HepG2 (cell line): ENCODE results near the gene SEC62. TPM values are rescaled to one million over a fixed set of nuclear protein-coding genes. Genes with fewer than 3 reads are reported as not detected.

ENCODE experiments used
- ATAC-seq: fragments of 200-7000 bp; cut with Tn5 transposase; 3 replicates; pipeline ENCODE4 v1.9.1; 2020; ENCODE audit warnings: mild to moderate bottlenecking, moderate library complexity
- Bru-seq: library from RNA; stranded (reverse); fragments of 400-500 nt; gene quantifications from one replicate; lab custom pipeline; 2021; lab: Mats Ljungman, UMichigan
- BruChase-seq, 2 experiments: library from RNA; stranded (reverse); fragments of 400-500 nt; gene quantifications; one replicate each; lab custom pipeline; 2021; lab: Mats Ljungman, UMichigan
- BruUV-seq: library from RNA; stranded (reverse); fragments of 400-500 nt; replicated peaks from 2 replicates; lab custom pipeline; 2021; lab: Mats Ljungman, UMichigan
- CTCF ChIA-PET: fragments of 300-600 bp; formaldehyde crosslinking; extraction: SDS; loops from one replicate; lab custom pipeline; 2021; ENCODE audit warnings: low total read pairs, inconsistent platforms, low intra/inter-chr PET ratio; lab: Yijun Ruan, JAX
- POLR2A ChIA-PET: fragments of 350-600 bp; sonication (Branson Sonifier 250); formaldehyde crosslinking; loops from one replicate; lab custom pipeline; 2020; ENCODE audit warnings: antibody characterized with exemption, inconsistent platforms; lab: Yijun Ruan, JAX
- DNase-seq: peaks from one replicate; pipeline ENCODE4 v3.0.0-alpha.2; 2015; ENCODE audit warnings: low spot score
- FAIRE-seq: peaks from 3 replicates; lab custom pipeline; 2011; peaks lifted over from hg19 to GRCh38; lab: Jason Lieb, UNC
- H2AFZ ChIP-seq: one replicate; pipeline ENCODE4 v1.6.1; 2011; ENCODE audit warnings: low read length, inconsistent platforms
- H3K27ac ChIP-seq: fragments of 300-600 bp; 3 replicates; pipeline ENCODE4 v1.8.0; 2011; ENCODE audit warnings: mixed run types, mild to moderate bottlenecking, mixed read lengths, low read length, inconsistent platforms; ENCODE audit not compliant: insufficient read depth; ENCODE audit errors: extremely low read length
- H3K27me3 ChIP-seq, 2 experiments: fragments of 200-600 bp in 1 of 2; 2 replicates in 1 of 2; 3 replicates in 1 of 2; pipeline versions ENCODE4 v1.6.0 to v1.8.0; 2011; ENCODE audit warnings: low read length in 2 of 2, mild to moderate bottlenecking in 2 of 2, moderate library complexity in 2 of 2, inconsistent platforms in 1 of 2; ENCODE audit not compliant: insufficient read depth in 2 of 2, control insufficient read depth in 1 of 2
- H3K36me3 ChIP-seq, 2 experiments: fragments of 200-600 bp in 1 of 2; replicated peaks in 1 of 2; 2 replicates in 1 of 2; 3 replicates in 1 of 2; pipeline versions ENCODE4 v1.5.1 to v1.8.0; 2011; ENCODE audit warnings: low read length in 2 of 2, inconsistent platforms in 1 of 2; ENCODE audit not compliant: insufficient read depth in 2 of 2, control insufficient read depth in 1 of 2
- H3K4me1 ChIP-seq: 2 replicates; pipeline ENCODE4 v1.5.1; 2012; ENCODE audit warnings: low read length, inconsistent platforms; ENCODE audit not compliant: insufficient read depth
- H3K4me2 ChIP-seq: 2 replicates; pipeline ENCODE4 v1.6.0; 2011; ENCODE audit warnings: low read depth, low read length, inconsistent platforms
- H3K4me3 ChIP-seq, 3 experiments: fragments of 200-600 bp in 1 of 3; sonication (generic), shearing (Covaris generic) in 1 of 3; replicated peaks in 1 of 3; 2 replicates each; pipeline ENCODE4 v1.5.1; 2011 to 2016; ENCODE audit warnings: low read length in 3 of 3, inconsistent platforms in 2 of 3, low read depth in 2 of 3, mild to moderate bottlenecking in 2 of 3, control low read depth in 1 of 3, mixed read lengths in 1 of 3; ENCODE audit not compliant: insufficient read depth in 1 of 3
- H3K79me2 ChIP-seq: one replicate; pipeline ENCODE4 v1.6.1; 2011; ENCODE audit warnings: low read length, inconsistent platforms; ENCODE audit not compliant: insufficient read depth
- H3K9ac ChIP-seq: 2 replicates; pipeline ENCODE4 v1.6.0; 2011; ENCODE audit warnings: mild to moderate bottlenecking, low read depth, low read length, inconsistent platforms; ENCODE audit not compliant: insufficient read depth
- H3K9me3 ChIP-seq: 2 replicates; pipeline ENCODE4 v1.5.1; 2012; ENCODE audit warnings: mild to moderate bottlenecking, low read length
- H4K20me1 ChIP-seq: 2 replicates; pipeline ENCODE4 v1.6.0; 2011; ENCODE audit warnings: inconsistent platforms, mild to moderate bottlenecking, low read length, moderate library complexity; ENCODE audit not compliant: insufficient read depth
- ATRX ChIP-seq: sonication (generic); formaldehyde crosslinking; IDR thresholded peaks from 2 replicates; pipeline ENCODE4 v1.4.0; 2020; ENCODE audit warnings: missing genetic modification reagents, borderline replicate concordance
- CBFB ChIP-seq: sonication (generic); formaldehyde crosslinking; IDR thresholded peaks from 2 replicates; pipeline ENCODE4 v1.4.0; 2020; ENCODE audit warnings: missing genetic modification reagents
- CREM ChIP-seq, 2 experiments: sonication (generic) in 1 of 2; formaldehyde crosslinking in 1 of 2; IDR thresholded peaks; 2 replicates each; pipeline versions ENCODE4 v1.4.0 to v1.6.1; 2016 to 2020; ENCODE audit warnings: antibody characterized with exemption in 1 of 2, mild to moderate bottlenecking in 1 of 2, missing genetic modification reagents in 1 of 2
- EZH2 ChIP-seq: conservative IDR thresholded peaks from 2 replicates; pipeline ENCODE4 v1.6.1; 2012; ENCODE audit warnings: mild to moderate bottlenecking, low read depth, low read length, moderate library complexity
- FOXC1 ChIP-seq: sonication (generic); formaldehyde crosslinking; IDR thresholded peaks from 2 replicates; pipeline ENCODE4 v1.8.0; 2022; ENCODE audit warnings: mild to moderate bottlenecking, missing genetic modification reagents, borderline replicate concordance
- HNRNPLL ChIP-seq: fragments of 200-400 bp; formaldehyde crosslinking; IDR thresholded peaks from 2 replicates; pipeline ENCODE4 v1.6.1; 2017; ENCODE audit warnings: mild to moderate bottlenecking, low read depth, low read length; ENCODE audit not compliant: poor library complexity, severe bottlenecking
- JARID2 ChIP-seq: sonication (generic); formaldehyde crosslinking; IDR thresholded peaks from 2 replicates; pipeline ENCODE4 v1.8.1; 2023; ENCODE audit warnings: missing genetic modification reagents, inconsistent platforms; ENCODE audit not compliant: insufficient replicate concordance
- KLF11 ChIP-seq: IDR thresholded peaks from 2 replicates; pipeline ENCODE4 v1.6.1; 2016; ENCODE audit warnings: missing compliant biosample characterization
- MYC ChIP-seq: sonication (generic); formaldehyde crosslinking; IDR thresholded peaks from 2 replicates; pipeline ENCODE4 v1.9.0; 2021; ENCODE audit warnings: missing genetic modification reagents, borderline replicate concordance
- PAF1 ChIP-seq: IDR thresholded peaks from 2 replicates; pipeline ENCODE4 v1.6.1; 2016; ENCODE audit warnings: missing genetic modification reagents, missing compliant biosample characterization
- REXO4 ChIP-seq: sonication (generic); formaldehyde crosslinking; IDR thresholded peaks from 2 replicates; pipeline ENCODE4 v1.8.0; 2022; ENCODE audit warnings: missing genetic modification reagents, mild to moderate bottlenecking, borderline replicate concordance
- TARDBP ChIP-seq: sonication (generic); formaldehyde crosslinking; IDR thresholded peaks from 2 replicates; pipeline ENCODE4 v1.8.0; 2022; ENCODE audit warnings: mild to moderate bottlenecking, missing genetic modification reagents
- ZNF749 ChIP-seq: sonication (generic); formaldehyde crosslinking; IDR thresholded peaks from 2 replicates; pipeline ENCODE4 v1.8.0; 2022; ENCODE audit warnings: mild to moderate bottlenecking, missing genetic modification reagents, moderate library complexity, borderline replicate concordance
- ZNF775 ChIP-seq: sonication (generic); formaldehyde crosslinking; IDR thresholded peaks from 2 replicates; pipeline ENCODE4 v1.4.0; 2020; ENCODE audit warnings: missing genetic modification reagents, mild to moderate bottlenecking, moderate library complexity, borderline replicate concordance
- ZSCAN31 ChIP-seq: sonication (generic); formaldehyde crosslinking; IDR thresholded peaks from 2 replicates; pipeline ENCODE4 v1.5.0; 2020; ENCODE audit warnings: low read depth, mild to moderate bottlenecking, missing genetic modification reagents
- WGBS: methylation state at CpG from one replicate; pipeline ENCODE4 v1.1.6; 2017; ENCODE audit warnings: low lambda C conversion rate; 5-methylcytosine and 5-hydroxymethylcytosine counted together
- in situ Hi-C: cut with HindIII; loops from 2 replicates; pipeline ENCODE4 v1.10.0; 2017; ENCODE audit warnings: low pct_unique_long_range_greater_than_20kb; ENCODE audit not compliant: extremely low pct_ligation_motif_present
- intact Hi-C: fragments of 100-400 bp; cut with micrococcal nuclease; formaldehyde crosslinking; loops from one replicate; pipeline ENCODE4 v1.10.0; 2022; ENCODE audit not compliant: unreplicated experiment
- long read RNA-seq, 2 experiments: library from RNA in 1 of 2; library from polyadenylated mRNA in 1 of 2; stranded (forward) in 1 of 2; unstranded in 1 of 2; transcript quantifications; one replicate each; pipeline ENCODE4 v2.0.0, GENCODE V29; 2019 to 2022
- polyA minus RNA-seq, 3 experiments: library from RNA; depleted of rRNA, polyadenylated mRNA; stranded (reverse); fragments of >200 nt; gene quantifications; 2 replicates each; pipeline ENCODE4 v1.2.3, GENCODE V29; 2011; ENCODE audit warnings: low replicate concordance in 1 of 3
- polyA plus RNA-seq, 8 experiments: library from polyadenylated mRNA; depleted of rRNA in 3 of 8; stranded (reverse) in 7 of 8; unstranded in 1 of 8; fragments of >200 nt; fragmentation: Illumina TruSeq in 4 of 8; extraction: Trizol in 4 of 8; gene quantifications; 2 replicates each; pipeline versions ENCODE4 v1.2.1 to v1.2.3, GENCODE V29; 2011 to 2016; ENCODE audit warnings: low read depth in 4 of 8, missing spikeins in 1 of 8, mixed read lengths in 1 of 8; ENCODE audit not compliant: insufficient read depth in 1 of 8
- total RNA-seq, 5 experiments: library from RNA; depleted of rRNA; stranded (reverse); fragments of >200 nt; fragmentation: Illumina TruSeq; extraction: Trizol; gene quantifications; 2 replicates each; pipeline ENCODE4 v1.2.3, GENCODE V29; 2016; ENCODE audit warnings: low read depth in 1 of 5
- TF ChIP-seq, protein P1 (sequence below): sonication (generic); formaldehyde crosslinking; IDR thresholded peaks from 2 replicates; pipeline ENCODE4 v1.4.0; 2020; ENCODE audit warnings: mild to moderate bottlenecking, missing genetic modification reagents

The SEC62 gene, protein sequence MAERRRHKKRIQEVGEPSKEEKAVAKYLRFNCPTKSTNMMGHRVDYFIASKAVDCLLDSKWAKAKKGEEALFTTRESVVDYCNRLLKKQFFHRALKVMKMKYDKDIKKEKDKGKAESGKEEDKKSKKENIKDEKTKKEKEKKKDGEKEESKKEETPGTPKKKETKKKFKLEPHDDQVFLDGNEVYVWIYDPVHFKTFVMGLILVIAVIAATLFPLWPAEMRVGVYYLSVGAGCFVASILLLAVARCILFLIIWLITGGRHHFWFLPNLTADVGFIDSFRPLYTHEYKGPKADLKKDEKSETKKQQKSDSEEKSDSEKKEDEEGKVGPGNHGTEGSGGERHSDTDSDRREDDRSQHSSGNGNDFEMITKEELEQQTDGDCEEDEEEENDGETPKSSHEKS
- total RNA-seq (2016; rRNA removed; fragmentation: Illumina TruSeq; extraction: Trizol) (53.5 and 68.7 TPM in 2 replicates), polyA plus RNA-seq (2011; rRNA removed) (54.0 and 55.7 TPM in 2 replicates), polyA minus RNA-seq (2011; rRNA and poly(A)+ RNA removed; ENCODE audit: low replicate concordance) (136 and 163 TPM in 2 replicates), Bru-seq, nascent RNA (percentile 96 among the genes with signal in this experiment), BruChase-seq, experiment 1, labeled RNA remaining after a 6-hour chase (percentile 97 among the genes with signal in this experiment), BruChase-seq, experiment 2, labeled RNA remaining after a 2-hour chase (percentile 95 among the genes with signal in this experiment)
- 23.2 and 27.8 TPM in 2 replicates for total RNA-seq (2016; cell fraction: cytosol; rRNA removed; fragmentation: Illumina TruSeq; extraction: Trizol; ENCODE audit: low read depth)
- total RNA-seq (2016; cell fraction: insoluble cytoplasmic fraction; rRNA removed; fragmentation: Illumina TruSeq; extraction: Trizol), result 52.0 and 67.0 TPM in 2 replicates
- total RNA-seq (2016; cell fraction: membrane; rRNA removed; fragmentation: Illumina TruSeq; extraction: Trizol), result 20.0 and 27.1 TPM in 2 replicates
- total RNA-seq (2016; cell fraction: nucleus; rRNA removed; fragmentation: Illumina TruSeq; extraction: Trizol), result 65.7 and 66.3 TPM in 2 replicates
- 22.3 and 33.1 TPM in 2 replicates for polyA plus RNA-seq (2011; cell fraction: cytosol; rRNA removed)
- polyA plus RNA-seq (2011; cell fraction: nucleus; rRNA removed), result 16.0 and 16.5 TPM in 2 replicates
- polyA plus RNA-seq (2012), result 82.5 and 100 TPM in 2 replicates
- 4.9 and 6.5 TPM in 2 replicates for polyA plus RNA-seq (2016; cell fraction: cytosol; fragmentation: Illumina TruSeq; extraction: Trizol; ENCODE audit: low read depth)
- polyA plus RNA-seq (2016; cell fraction: insoluble cytoplasmic fraction; fragmentation: Illumina TruSeq; extraction: Trizol; ENCODE audit: low read depth), result 59.8 and 62.0 TPM in 2 replicates
- 8.2 and 11.5 TPM in 2 replicates for polyA plus RNA-seq (2016; cell fraction: membrane; fragmentation: Illumina TruSeq; extraction: Trizol; ENCODE audit: low read depth)
- 95.5 and 100 TPM in 2 replicates for polyA plus RNA-seq (2016; cell fraction: nucleus; fragmentation: Illumina TruSeq; extraction: Trizol; ENCODE audit: insufficient read depth, low read depth)
- 36.2 and 39.5 TPM in 2 replicates for polyA minus RNA-seq (2011; cell fraction: cytosol; rRNA and poly(A)+ RNA removed)
- 50.5 and 51.8 TPM in 2 replicates for polyA minus RNA-seq (2011; cell fraction: nucleus; rRNA and poly(A)+ RNA removed)
- long read RNA-seq, experiment 1, full-length matches to known transcripts, result 32 of 163 reads
- long read RNA-seq, experiment 1, partial matches to known transcripts, result 123 of 163 reads
- long read RNA-seq, experiment 1, other reads (novel, unspliced or antisense), result 8 of 163 reads
- long read RNA-seq, experiment 2, full-length matches to known transcripts, result 10 of 168 reads
- long read RNA-seq, experiment 2, partial matches to known transcripts, result 11 of 168 reads
- long read RNA-seq, experiment 2, other reads (novel, unspliced or antisense), result 147 of 168 reads

DNA sequence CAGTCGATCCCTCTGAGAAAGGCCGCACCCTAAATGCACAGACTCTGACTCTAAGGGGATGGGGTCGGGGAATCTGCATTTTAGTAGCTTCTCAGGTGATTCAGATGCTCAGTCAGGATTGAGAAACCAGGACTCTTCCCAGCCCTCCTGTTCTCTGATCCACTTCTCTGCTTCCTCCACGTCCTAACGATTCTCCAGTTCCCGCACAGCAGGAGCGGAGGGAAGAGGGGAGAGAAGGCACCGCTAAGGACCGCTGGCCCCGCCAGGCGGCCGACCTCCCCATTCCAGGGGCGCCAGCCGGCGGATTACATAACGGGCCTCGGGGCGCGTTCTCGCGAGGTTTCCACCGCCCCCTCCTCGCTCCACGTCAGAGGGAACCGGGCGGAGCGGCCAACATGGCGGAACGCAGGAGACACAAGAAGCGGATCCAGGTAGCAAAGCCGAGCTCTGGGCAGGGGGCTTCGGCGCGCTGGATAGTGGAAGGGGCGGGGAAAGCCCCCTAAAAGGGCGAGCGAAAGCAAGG lies at the start of gene SEC62:
Gene SEC62, plus strand, starts transcription at position 380 of the 523 bp plus-strand sequence. Its CDS starts 16 bp downstream, at position 396.
- H3K9me3 ChIP-seq, result no peaks in the 10 kb centered on the region
- FAIRE-seq, result peak; percentile 36
- peaks cover 2 to 18% of the 10 kb centered on the region in 2 experiments; a peak in 2 of 5 replicates for H3K36me3 ChIP-seq
- peak within 1 kb of the TSS; percentile 99 for H3K4me2 ChIP-seq
- peak; percentile 95 for ATAC-seq
- peak within 1 kb of the TSS; percentile 99 for H2AFZ ChIP-seq
- peak within 1 kb of the TSS; percentile 75 to 99 (median 95) for H3K4me3 ChIP-seq
- intact Hi-C loops (loop anchor here (1.0 to 2.0 kb wide), 3 partner anchors 72 to 203 kb away; no protein-coding TSS in a partner anchor), in situ Hi-C loops (no loop called here)
- H3K79me2 ChIP-seq, result peaks cover 48% of the 10 kb centered on the region
- peaks cover 30% of the 10 kb centered on the region; the same call in 1 of the 2 replicates for H4K20me1 ChIP-seq
- no TSS peak for BruUV-seq
- whole genome bisulfite sequencing, result 2% methylated on average over 32 of the region's 37 CpGs
- POLR2A ChIA-PET, result interaction anchor here (1.2 to 2.0 kb wide), 4 partner anchors 11 to 202 kb away, joined by 4 to 16 read pairs (median 6); partner anchors contain the start of gene TERC
- peak within 1 kb of the TSS; percentile 72 for H3K27ac ChIP-seq
- DNase-seq, result peak; percentile 81
- CTCF ChIA-PET, result no interaction called here
- H3K27me3 ChIP-seq, result peaks cover 0 to 5% of the 10 kb centered on the region in 2 experiments; a peak in 1 of 5 replicates
- peaks cover 40% of the 10 kb centered on the region for H3K4me1 ChIP-seq
- peak within 1 kb of the TSS; percentile 94 for H3K9ac ChIP-seq
- TF ChIP-seq HNRNPLL (peak; percentile 77), TARDBP (peak; percentile 93), KLF11 (CRISPR knock-in tag) (peak; percentile 84; the same call in 1 of the 2 replicates), PAF1 (CRISPR knock-in tag) (no peak), ZNF775 (CRISPR knock-in tag) (0 out of 2 replicates have a peak, but pooled peaks have one; percentile 61), EZH2 (no peak), MYC (peak; percentile 71; the same call in 1 of the 2 replicates), FOXC1 (CRISPR knock-in tag) (no peak; the same call in 1 of the 2 replicates), REXO4 (CRISPR knock-in tag) (no peak), ATRX (CRISPR knock-in tag) (no peak), JARID2 (CRISPR knock-in tag) (no peak), ZNF749 (CRISPR knock-in tag) (no peak), ZSCAN31 (CRISPR knock-in tag) (peak; percentile 71; the same call in 1 of the 2 replicates), CBFB (peak; percentile 60; the same call in 1 of the 2 replicates), CREM (IDR thresholded peaks at IDR 0.05) (peak; percentile 83), CREM (CRISPR knock-in tag; IDR thresholded peaks at IDR 0.05) (peak; percentile 53; the same call in 1 of the 2 replicates)
- TF ChIP-seq, protein P1, sequence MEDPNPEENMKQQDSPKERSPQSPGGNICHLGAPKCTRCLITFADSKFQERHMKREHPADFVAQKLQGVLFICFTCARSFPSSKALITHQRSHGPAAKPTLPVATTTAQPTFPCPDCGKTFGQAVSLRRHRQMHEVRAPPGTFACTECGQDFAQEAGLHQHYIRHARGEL (CRISPR knock-in tag), result peak; percentile 59; the same call in 1 of the 2 replicates
